ENCODE measurements around the gene RPUSD3.

DNA sequence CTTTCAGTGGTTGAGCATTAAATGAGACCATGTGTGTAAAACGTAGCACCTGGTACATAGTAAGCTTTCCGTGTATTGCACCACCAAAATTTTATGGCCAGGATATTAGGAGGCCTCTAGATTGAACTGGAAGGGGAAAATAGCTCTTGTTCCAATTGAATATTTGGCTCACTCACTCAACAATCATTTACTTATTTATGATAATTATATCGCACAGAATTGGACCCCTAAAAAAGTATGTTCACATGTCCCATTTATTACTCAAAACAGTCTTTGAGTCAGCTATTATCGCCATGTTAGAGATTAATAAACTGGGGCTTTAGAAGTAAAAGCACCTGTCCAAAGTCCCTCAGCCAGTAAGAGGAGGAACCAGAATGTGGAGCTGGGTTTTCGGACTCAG, 38.8 kb downstream of the RPUSD3 start:
- TF ChIP-seq POLR2A (IDR thresholded peaks at IDR 0.05; ENCODE audit: low read depth): no peak
- TF ChIP-seq, protein P1, sequence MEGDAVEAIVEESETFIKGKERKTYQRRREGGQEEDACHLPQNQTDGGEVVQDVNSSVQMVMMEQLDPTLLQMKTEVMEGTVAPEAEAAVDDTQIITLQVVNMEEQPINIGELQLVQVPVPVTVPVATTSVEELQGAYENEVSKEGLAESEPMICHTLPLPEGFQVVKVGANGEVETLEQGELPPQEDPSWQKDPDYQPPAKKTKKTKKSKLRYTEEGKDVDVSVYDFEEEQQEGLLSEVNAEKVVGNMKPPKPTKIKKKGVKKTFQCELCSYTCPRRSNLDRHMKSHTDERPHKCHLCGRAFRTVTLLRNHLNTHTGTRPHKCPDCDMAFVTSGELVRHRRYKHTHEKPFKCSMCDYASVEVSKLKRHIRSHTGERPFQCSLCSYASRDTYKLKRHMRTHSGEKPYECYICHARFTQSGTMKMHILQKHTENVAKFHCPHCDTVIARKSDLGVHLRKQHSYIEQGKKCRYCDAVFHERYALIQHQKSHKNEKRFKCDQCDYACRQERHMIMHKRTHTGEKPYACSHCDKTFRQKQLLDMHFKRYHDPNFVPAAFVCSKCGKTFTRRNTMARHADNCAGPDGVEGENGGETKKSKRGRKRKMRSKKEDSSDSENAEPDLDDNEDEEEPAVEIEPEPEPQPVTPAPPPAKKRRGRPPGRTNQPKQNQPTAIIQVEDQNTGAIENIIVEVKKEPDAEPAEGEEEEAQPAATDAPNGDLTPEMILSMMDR (IDR thresholded peaks at IDR 0.05): no peak
